K562 (cell line): ENCODE data around the gene TRPC4.

Experiments used
- JUND ChIP-seq, 2 experiments: IDR thresholded peaks; 2 replicates in 1 of 2; 3 replicates in 1 of 2; pipeline ENCODE4 v1.6.1; 2011; ENCODE audit warnings: borderline replicate concordance in 2 of 2, low read depth in 2 of 2, low read length in 2 of 2, improper control_type of control experiment in 1 of 2, missing biosample characterization in 1 of 2, missing genetic modification characterization in 1 of 2, missing genetic modification reagents in 1 of 2
- NFE2L1 ChIP-seq: fragments of 450-650 bp; IDR thresholded peaks from 2 replicates; pipeline ENCODE4 v1.6.1; 2016; ENCODE audit warnings: missing genetic modification characterization, low read depth, mild to moderate bottlenecking, missing compliant biosample characterization, moderate library complexity, borderline replicate concordance
- POLR2A ChIP-seq: fragments of 450-650 bp; conservative IDR thresholded peaks from 2 replicates; pipeline ENCODE4 v1.6.1; 2016

DNA sequence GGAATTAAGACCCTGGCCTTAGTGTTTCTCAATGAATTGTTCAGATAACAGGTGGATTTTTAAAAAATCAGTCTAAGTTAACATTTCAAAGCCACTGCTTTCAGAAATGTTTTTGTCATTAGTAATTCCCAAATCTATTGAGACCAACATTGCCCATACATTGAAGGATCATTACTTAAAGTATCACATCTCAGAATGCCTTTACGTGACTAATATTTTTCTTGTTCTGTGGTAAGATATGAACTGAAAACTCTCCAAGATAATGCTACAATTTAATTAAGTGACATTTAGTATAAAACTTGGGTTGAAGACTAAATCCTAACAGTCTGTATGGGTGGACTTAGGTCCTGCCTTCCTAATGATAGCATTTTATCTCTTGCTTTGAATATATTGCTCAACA lies 211.6 kb downstream of the TRPC4 start:
- TF ChIP-seq POLR2A (no peak), NFE2L1 (no peak), JUND (IDR thresholded peaks at IDR 0.05; ENCODE audit: borderline replicate concordance, low read depth, low read length) (no peak), JUND (tag; IDR thresholded peaks at IDR 0.05; ENCODE audit: borderline replicate concordance, low read depth, low read length) (no peak)
